Keratinocyte (primary cell): ENCODE data around the gene BCL2.

ENCODE experiments used
- EZH2 ChIP-seq: IDR thresholded peaks from one replicate; pipeline ENCODE4 v1.6.1; 2012; ENCODE audit warnings: inconsistent platforms, mild to moderate bottlenecking, low read length, moderate library complexity
- TF ChIP-seq, protein P1 (sequence below), 3 experiments: IDR thresholded peaks in 1 of 3; conservative IDR thresholded peaks in 1 of 3; optimal IDR thresholded peaks in 1 of 3; 2 replicates in 2 of 3; 3 replicates in 1 of 3; pipeline versions ENCODE3 to v1.5.1; 2011; ENCODE audit warnings: low read length in 3 of 3, mild to moderate bottlenecking in 3 of 3, moderate library complexity in 2 of 3, control low read depth in 1 of 3, inconsistent platforms in 1 of 3; ENCODE audit not compliant: insufficient read depth in 2 of 3; ENCODE audit errors: extremely low read depth in 1 of 3

DNA sequence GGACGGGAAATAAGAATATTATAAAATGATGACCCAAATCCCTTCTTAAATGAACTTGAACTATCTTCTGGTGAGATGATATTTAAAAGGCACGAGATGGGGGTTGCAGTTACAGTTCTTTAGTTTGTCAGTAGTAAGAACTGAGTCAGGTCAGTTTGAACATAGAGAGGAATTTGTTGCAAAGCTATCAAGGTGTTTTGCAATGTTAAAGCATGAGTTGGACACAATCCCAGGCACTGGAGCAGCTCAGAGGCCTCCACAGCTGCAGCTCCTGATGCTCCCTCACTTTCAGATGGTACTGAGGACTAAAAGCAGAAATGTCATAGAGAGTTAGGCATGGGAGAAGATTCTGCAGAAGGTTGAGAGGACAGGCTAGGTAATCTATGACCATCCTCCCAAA, 236.0 kb downstream of the BCL2 start:
- TF ChIP-seq, protein P1, sequence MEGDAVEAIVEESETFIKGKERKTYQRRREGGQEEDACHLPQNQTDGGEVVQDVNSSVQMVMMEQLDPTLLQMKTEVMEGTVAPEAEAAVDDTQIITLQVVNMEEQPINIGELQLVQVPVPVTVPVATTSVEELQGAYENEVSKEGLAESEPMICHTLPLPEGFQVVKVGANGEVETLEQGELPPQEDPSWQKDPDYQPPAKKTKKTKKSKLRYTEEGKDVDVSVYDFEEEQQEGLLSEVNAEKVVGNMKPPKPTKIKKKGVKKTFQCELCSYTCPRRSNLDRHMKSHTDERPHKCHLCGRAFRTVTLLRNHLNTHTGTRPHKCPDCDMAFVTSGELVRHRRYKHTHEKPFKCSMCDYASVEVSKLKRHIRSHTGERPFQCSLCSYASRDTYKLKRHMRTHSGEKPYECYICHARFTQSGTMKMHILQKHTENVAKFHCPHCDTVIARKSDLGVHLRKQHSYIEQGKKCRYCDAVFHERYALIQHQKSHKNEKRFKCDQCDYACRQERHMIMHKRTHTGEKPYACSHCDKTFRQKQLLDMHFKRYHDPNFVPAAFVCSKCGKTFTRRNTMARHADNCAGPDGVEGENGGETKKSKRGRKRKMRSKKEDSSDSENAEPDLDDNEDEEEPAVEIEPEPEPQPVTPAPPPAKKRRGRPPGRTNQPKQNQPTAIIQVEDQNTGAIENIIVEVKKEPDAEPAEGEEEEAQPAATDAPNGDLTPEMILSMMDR (optimal IDR thresholded peaks at IDR 0.05 in 1 of 3, IDR thresholded peaks at IDR 0.05 in 1 of 3, conservative IDR thresholded peaks at IDR 0.05 in 1 of 3; ENCODE audit: extremely low read depth in 1 of 3, insufficient read depth in 2 of 3, low read length in 3 of 3), result no peak
- TF ChIP-seq EZH2, result no peak
